ENCODE measurements around the gene AGBL1.

Gene AGBL1

DNA sequence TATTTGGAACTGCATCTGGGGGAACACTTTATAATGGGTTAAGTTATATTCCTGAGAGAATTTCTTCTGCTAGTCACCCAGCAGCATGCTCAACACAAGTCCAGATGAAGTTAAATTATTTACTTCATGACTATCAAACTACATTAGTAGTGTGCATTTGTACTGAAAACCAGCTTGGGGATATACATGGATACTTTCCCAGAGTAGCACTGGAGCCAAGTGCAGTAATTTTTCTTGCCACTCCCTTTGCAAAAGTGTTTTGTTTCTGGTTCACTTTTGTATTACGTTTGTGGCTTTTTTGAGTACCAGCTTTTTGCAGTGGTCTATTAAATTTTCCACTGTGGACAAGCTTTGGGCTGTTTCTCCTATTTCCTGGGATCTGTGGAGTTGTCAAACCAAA, 243.0 kb downstream of the AGBL1 start:
- DNase-seq (ENCODE audit: low read depth), result no peak

DNA sequence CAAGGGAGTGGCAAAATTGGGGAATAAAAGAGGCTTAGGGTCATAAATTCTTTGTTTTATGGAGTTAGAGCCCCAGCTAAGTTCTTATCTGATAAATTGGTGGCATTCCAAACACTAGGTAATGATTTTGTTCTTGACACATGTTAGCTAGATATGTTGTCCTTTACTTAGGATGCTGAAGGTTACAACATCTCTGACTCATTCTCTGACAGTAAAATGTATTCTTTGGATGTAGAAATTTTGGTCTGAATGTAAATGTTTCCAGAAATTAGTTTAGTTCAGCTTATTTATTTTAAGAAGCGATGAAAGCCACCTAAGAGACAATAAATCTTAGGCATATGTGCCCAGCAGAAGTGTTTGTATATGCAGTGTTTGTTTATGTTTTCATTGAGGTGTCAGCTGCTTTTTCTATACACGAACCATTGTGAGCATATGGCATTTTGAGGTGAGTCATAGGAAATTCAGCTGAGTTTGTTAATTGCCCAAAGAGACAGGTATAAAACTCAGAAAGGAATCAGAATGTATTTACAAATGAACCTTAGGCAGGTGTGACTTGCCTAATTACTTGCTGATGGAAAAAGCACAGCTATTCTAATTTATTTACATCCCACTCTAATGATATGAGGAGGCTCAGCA, 247.7 kb downstream of the AGBL1 start:
- no peak for DNase-seq (ENCODE audit: low read depth)

DNA sequence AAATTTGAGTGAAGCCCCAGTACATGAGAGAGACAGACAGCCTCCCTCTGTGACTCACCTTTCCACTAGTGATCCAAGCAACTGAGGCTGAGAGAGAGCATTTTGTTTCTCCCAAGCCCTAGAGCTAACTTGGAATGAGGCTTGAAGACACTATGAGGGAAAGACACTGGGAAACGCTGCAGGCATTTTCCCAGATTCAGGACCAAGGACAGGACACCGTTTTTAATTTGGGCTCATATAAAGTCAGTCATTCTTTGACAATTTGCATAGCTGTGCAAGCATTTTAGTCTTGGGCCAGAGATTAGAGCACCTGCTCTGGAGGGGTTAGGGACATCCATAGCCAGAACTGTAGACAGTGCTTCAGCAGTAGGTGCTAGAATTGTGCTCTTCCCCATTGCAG, 249.0 kb downstream of the AGBL1 start:
- DNase-seq (ENCODE audit: low read depth), result no peak

GRCh38 chr15:86329311-86330013, 249.8 kb downstream of the AGBL1 start:
- DNase-seq (ENCODE audit: low read depth), result no peak

GRCh38 chr15:86333819-86334218, 254.1 kb downstream of the AGBL1 start:
- DNase-seq (ENCODE audit: low read depth), result no peak

DNA sequence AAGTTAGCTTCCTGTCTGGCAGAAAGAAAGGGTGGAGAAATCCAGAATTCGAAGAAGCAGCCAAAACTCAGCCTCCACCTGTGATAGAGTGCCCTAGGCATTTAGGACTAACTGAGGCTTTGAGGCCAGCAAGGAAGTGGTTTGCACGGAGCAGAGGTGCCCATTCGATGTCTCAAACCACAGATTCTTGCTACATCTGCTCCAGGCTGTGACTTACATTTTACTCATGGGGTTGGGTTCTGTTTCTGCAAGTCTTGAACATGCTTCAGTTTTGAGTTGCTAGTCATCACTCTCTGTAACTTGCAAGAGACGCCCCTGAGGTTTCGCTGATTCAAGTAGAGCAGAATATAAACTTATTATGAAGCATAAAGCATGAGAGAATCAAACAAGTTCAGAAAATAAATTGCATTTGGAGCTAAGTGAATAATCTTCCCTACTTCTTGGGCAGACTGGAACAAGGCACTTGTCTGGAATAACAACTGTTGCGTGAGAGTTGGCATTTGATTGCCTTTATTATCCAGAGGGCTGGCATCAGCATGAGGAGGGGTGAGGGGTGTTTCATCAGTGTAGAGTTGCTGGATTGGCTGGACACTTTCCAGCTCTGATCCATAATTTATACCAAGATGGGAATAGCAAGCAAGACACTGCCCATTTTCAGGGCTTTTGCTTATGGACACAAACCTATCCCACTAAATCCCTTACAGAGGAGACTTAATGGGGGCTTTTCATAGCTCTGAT, 256.5 kb downstream of the AGBL1 start:
- no peak for DNase-seq (ENCODE audit: low read depth)

DNA sequence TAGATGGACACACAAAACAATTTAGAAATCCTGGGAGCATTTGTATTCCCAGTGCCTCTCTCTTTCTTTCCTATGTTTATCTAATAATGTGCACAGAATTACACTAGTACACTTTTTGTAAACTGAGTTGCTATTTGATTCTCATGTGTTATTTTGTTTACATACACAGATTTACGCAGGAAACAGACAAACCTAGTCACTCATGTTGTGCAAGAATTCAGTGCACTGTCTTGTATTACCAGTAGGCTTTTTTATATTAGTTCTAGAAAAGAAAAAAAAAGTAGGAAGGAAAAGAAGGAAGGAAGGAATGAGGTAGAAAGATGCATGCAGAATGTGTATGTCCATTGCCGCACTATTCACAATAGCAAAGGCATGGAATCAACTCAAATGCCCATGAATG, 257.4 kb downstream of the AGBL1 start:
- DNase-seq (ENCODE audit: low read depth), result no peak

DNA sequence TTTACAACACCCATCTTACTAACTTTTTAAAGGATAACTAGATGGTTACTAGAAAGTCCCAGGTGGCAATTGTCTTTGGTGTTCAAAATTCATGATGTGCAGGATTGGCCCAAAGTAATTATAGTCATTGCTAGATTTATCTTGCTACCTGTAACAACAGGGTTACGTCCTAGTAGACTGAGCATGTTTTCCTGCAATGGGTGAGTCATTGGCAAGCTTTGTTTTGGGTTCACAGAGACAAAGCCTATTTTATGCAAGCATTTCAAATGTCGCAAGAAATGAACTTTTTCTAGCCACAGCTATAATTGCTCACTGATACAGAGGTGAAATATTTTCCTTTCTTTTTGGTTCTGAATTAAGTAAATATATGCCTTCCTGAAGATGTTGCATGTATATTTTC, 267.6 kb downstream of the AGBL1 start:
- DNase-seq (ENCODE audit: low read depth), result no peak

DNA sequence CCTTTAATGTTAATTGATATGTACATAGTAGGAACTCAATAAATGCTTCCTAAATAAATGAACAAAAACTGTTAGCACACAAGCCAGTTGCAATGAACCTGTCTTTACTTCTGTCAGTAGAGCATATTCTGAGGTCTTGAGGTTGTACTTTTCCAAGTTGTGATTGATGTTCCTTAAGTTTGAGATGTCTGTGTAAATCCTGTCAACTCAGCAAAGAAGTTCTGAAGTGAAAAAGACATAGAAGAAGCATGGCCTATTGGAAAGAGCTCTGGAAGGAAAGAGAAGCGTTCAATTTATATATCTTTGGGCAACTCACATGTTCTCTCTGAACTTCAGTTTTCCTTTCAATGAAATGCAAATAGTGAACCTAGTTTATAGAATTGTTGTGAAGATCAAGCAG, 269.9 kb downstream of the AGBL1 start:
- DNase-seq (ENCODE audit: low read depth), result no peak

GRCh38 chr15:86353213-86353612, 273.5 kb downstream of the AGBL1 start:
- DNase-seq (ENCODE audit: low read depth), result no peak

DNA sequence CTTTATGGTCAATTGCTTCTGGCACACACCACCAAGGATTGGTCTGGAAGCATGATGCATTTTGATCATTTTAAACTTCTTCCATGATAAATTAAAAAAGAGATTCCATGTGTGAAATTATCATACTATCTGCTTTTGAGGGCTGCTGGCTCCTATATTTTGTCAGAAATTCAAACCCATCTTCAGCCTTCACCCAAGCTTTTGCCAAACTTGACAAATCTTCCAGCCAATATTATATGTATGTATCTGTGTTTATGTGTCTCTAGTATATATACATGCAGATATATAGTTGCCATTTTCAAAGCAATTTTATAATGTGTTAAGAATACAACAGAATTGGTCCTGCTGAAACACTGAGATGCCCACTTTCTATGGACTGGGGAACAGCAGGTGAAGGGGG, 275.7 kb downstream of the AGBL1 start:
- no peak for DNase-seq (ENCODE audit: low read depth)

- DNase-seq (ENCODE audit: low read depth), result no peak
Measured at GRCh38 chr15:86355801-86356200, 276.1 kb downstream of the AGBL1 start.

DNA sequence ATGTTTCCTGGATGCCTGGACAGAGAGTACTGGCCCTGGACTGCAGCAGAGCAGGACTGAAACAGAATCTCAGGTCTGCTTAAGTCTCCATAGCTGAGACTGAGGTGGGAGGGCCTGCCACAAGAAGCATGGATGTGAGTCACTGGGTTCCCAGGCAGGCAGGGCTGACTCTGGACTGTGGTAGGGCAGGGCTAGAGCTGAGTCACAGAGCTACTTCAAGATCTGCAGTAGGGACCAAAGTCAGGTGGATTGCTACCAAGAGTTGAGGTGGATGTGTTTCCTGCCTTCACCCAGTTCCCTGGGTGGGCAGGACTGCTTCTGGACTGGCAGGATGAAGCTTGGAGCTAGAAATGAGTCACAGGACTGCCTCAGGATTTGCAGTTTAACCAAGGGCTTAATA, 282.9 kb downstream of the AGBL1 start:
- DNase-seq (ENCODE audit: low read depth), result no peak

- no peak for DNase-seq (ENCODE audit: low read depth)
Measured at GRCh38 chr15:86373147-86373546, 293.5 kb downstream of the AGBL1 start.

GRCh38 chr15:86375733-86376280, 296.1 kb downstream of the AGBL1 start:
- DNase-seq (ENCODE audit: low read depth), result no peak

- no peak for DNase-seq (ENCODE audit: low read depth)
Measured at GRCh38 chr15:86377914-86378313, 298.2 kb downstream of the AGBL1 start.

DNA sequence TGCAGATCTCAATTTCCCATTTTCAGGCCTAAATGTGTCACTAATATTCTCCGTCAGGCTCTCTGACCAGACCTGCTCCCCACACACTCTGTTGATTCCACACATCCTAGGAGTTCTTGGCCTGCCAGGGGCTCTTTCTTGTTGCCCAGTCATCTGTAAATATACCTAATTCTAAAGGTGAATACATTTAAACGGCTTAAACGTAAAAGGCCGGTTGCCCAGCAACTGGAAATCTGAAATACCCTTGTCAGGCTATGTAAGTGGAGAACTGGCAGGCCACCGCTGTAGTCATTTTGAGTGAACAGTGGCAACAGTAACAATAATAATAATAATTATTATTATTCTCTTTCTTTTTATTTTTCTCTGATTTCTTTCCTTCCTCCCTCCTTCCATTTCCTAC, 302.7 kb downstream of the AGBL1 start:
- DNase-seq (ENCODE audit: low read depth), result no peak

GRCh38 chr15:86383611-86384010, 303.9 kb downstream of the AGBL1 start:
- no peak for DNase-seq (ENCODE audit: low read depth)

DNA sequence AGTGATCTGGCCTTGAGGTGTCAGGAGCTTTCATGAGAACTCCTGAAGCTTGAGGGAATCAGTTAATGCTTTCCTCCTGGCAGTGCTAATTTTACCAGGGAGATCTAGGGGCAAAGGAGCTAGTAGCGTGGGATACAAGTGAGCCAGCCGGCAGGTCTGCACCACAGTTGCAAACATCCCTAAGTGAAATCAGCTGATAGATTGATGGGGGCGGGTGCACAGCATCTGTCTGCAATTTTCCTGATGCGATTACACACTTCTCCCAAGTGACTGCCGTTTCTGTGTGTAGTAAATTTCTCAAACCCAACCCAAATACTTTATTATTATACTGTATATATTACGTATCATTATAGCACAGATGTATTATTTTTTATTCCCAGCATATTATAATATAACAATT, 304.5 kb downstream of the AGBL1 start:
- DNase-seq (ENCODE audit: low read depth), result no peak

DNA sequence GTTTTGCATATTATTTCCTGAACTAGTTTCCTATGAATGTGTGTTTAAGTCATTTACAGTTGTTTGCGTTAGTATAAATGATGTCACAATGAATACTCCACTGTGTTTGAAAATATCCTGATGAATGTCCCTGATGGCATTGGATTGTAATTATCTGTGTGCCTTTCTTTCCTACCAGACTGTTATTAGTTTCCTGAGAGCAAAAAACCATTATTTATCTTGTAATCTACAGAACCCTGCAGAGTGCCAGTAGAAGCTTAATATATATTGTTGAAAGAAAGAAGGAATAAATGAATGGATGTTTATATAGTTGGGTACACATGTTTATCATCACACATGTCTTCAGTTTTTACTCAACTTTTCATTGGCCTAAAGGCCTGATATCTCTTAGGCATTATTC, 312.6 kb downstream of the AGBL1 start:
- DNase-seq (ENCODE audit: low read depth), result no peak

GRCh38 chr15:86392874-86393273, 313.2 kb downstream of the AGBL1 start:
- no peak for DNase-seq (ENCODE audit: low read depth)

DNA sequence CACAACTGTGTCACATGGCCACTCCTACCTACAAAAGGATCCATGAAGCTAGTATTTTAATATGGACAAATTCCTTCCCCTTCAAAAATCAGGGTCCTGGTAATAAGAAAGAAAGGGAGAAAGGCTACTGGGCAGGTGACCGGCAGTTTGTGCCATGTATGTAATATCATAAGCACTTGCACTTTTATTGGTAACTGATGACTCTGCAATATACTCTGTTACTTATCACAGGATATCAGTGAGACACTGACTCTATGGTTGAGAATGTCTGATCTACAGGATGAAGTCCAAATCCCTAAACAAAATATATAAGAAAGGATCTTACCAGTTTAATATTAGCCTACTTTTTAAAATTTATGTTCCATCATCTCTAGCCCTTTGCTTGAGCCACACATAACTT, 315.2 kb downstream of the AGBL1 start:
- DNase-seq (ENCODE audit: low read depth), result no peak

Data from activated T-helper 9 cell treated with anti-CD3 and anti-CD28 coated beads, Interleukin-2, amount 50 U/mL, for 16 hours (primary cell).